Upper lobe of left lung (tissue), 4 donors: ENCODE data around the gene CLCN2.

ENCODE experiments used
- CTCF ChIP-seq, 6 experiments: fragments of 450-650 bp in 4 of 6; fragments of 200-600 bp in 2 of 6; sonication (generic) in 2 of 6; IDR thresholded peaks; one replicate each; pipeline ENCODE4 v1.5.1; 2016 to 2019; ENCODE audit warnings: antibody characterized with exemption in 6 of 6
- EP300 ChIP-seq, 4 donors: sonication (generic); formaldehyde crosslinking; IDR thresholded peaks; one replicate each; pipeline ENCODE4 v1.5.1; 2017; ENCODE audit warnings: antibody characterized with exemption in 4 of 4, control low read depth in 2 of 4
- POLR2A ChIP-seq, 4 donors: fragments of 450-650 bp; IDR thresholded peaks; one replicate each; pipeline ENCODE4 v1.5.1; 2016 to 2017; ENCODE audit warnings: antibody characterized with exemption in 4 of 4, mild to moderate bottlenecking in 2 of 4

GRCh38 chr3:184346480-184347190 is 14.8 kb downstream of the CLCN2 start:
- TF ChIP-seq CTCF (IDR thresholded peaks at IDR 0.05): no peak
- TF ChIP-seq POLR2A (IDR thresholded peaks at IDR 0.05): no peak
- no peak for TF ChIP-seq EP300 (IDR thresholded peaks at IDR 0.05)
